Measurements from ENCODE around the gene HIRA. TPM values are rescaled to one million over a fixed set of nuclear protein-coding genes. Genes with fewer than 3 reads are reported as not detected.

The HIRA gene
- total and polyA plus RNA-seq, 2 experiments from 2014 or later = 9.4 to 58.3 TPM

- no peak for TF ChIP-seq ETS1 (IDR thresholded peaks at IDR 0.05)
- TF ChIP-seq NANOG (IDR thresholded peaks at IDR 0.05; ENCODE audit: borderline replicate concordance) = no peak
- TF ChIP-seq CTCF (conservative IDR thresholded peaks at IDR 0.05; ENCODE audit: low read depth in 2 of 2) = no peak
- no peak for TF ChIP-seq EZH2phosphoT487 (IDR thresholded peaks at IDR 0.05; ENCODE audit: unreplicated experiment)
- no peak for TF ChIP-seq POLR2AphosphoS5 (IDR thresholded peaks at IDR 0.05; ENCODE audit: low read depth)
- no peak for TF ChIP-seq EZH2 (IDR thresholded peaks at IDR 0.05; ENCODE audit: low read depth, unreplicated experiment)
- TF ChIP-seq ZNF114 (CRISPR knock-in tag; IDR thresholded peaks at IDR 0.05) = no peak
These were observed 40.7 kb upstream of the HIRA start (continued) for GRCh38 chr22:19472233-19472632.

GRCh38 chr22:19471572-19471971 lies 40.0 kb upstream of the HIRA start:
- H3K79me2 ChIP-seq (replicated peaks; ENCODE audit: insufficient read depth) = peaks cover 29% of the 10 kb centered on the region
- no peak overlapping the region for H3K27ac ChIP-seq (ENCODE audit: low read depth)
- H3K9me2 ChIP-seq (ENCODE audit: insufficient read depth) = no peaks in the 10 kb centered on the region
- H3K4me2 ChIP-seq = no peak overlapping the region
- no peaks in the 10 kb centered on the region for H3K27me3 ChIP-seq (ENCODE audit: insufficient read depth)
- DNase-seq (ENCODE audit: low spot score) = no peak
- Mint-ChIP-seq H3K27me3 (ENCODE audit: insufficient read depth, low read depth, poor library complexity) (no peaks in the 10 kb centered on the region), H3K4me3 (no peak overlapping the region), H3K9me3 (no peaks in the 10 kb centered on the region), H3K4me1 (no peaks in the 10 kb centered on the region), H3K36me3 (ENCODE audit: low read depth) (peaks cover 73% of the 10 kb centered on the region), H3K27ac (no peak overlapping the region)
- no peaks in the 10 kb centered on the region for H3K4me1 ChIP-seq (ENCODE audit: insufficient read depth)
- TF ChIP-seq NANOG (IDR thresholded peaks at IDR 0.05; ENCODE audit: borderline replicate concordance) (no peak), ZNF331 (CRISPR knock-in tag; IDR thresholded peaks at IDR 0.05; ENCODE audit: low read depth) (no peak), CREB1 (CRISPR knock-in tag; IDR thresholded peaks at IDR 0.05; ENCODE audit: low read depth) (no peak), EZH2 (IDR thresholded peaks at IDR 0.05; ENCODE audit: low read depth, unreplicated experiment) (no peak), ZNF114 (CRISPR knock-in tag; IDR thresholded peaks at IDR 0.05) (no peak), JUNB (IDR thresholded peaks at IDR 0.05; ENCODE audit: unreplicated experiment) (no peak), EZH2phosphoT487 (IDR thresholded peaks at IDR 0.05; ENCODE audit: unreplicated experiment) (no peak), CTCF (conservative IDR thresholded peaks at IDR 0.05; ENCODE audit: low read depth in 2 of 2) (no peak)
- H3K36me3 ChIP-seq (ENCODE audit: insufficient read depth) = peaks cover 39% of the 10 kb centered on the region; the same call in 1 of the 2 replicates
- no peak overlapping the region for H2AFZ ChIP-seq
- no peak for ATAC-seq
- H4K20me1 ChIP-seq (replicated peaks; ENCODE audit: insufficient read depth) = peaks cover 20% of the 10 kb centered on the region
- no peaks in the 10 kb centered on the region for H3F3A ChIP-seq (replicated peaks; ENCODE audit: low read depth)
- H3K4me3 ChIP-seq = no peak overlapping the region
